Measurements from ENCODE around the gene LTF.

The LTF gene

DNA sequence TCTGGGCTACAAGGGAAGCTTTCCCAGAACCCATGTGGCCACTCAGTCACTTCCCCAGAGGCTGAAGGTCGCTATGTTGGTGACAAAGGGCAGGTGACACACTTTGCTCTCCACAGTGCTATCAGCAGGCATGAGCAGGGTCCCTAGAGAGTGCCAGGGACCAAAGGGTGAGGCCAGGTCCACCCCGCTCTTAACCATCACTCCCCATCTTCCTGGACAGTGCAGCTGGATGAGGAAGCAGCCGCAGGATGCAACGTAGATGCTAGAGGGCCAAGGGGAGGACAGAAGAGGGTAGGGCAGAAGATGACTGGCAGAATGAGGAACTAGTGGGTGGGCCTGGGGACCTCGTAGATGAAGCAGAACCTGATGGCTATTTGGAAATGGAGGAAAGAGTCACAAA, 13.6 kb upstream of the LTF start:
- no peak overlapping the region for H4K8ac ChIP-seq (ENCODE audit: low read depth, low read length)
- H3K4me2 ChIP-seq (ENCODE audit: low read length) = no peak overlapping the region
- H3K27ac ChIP-seq (ENCODE audit: low read depth, low read length) = no peak overlapping the region
- no peak overlapping the region for H4K5ac ChIP-seq (ENCODE audit: low read length)
- no peak overlapping the region for H2AK5ac ChIP-seq (ENCODE audit: low read length)
- H3K4me1 ChIP-seq (ENCODE audit: control insufficient read depth, low read depth, low read length) = no peaks in the 10 kb centered on the region
- H3K36me3 ChIP-seq (ENCODE audit: control insufficient read depth, insufficient read depth, low read length) = no peaks in the 10 kb centered on the region
- no CpG with 5 or more reads among the region's 5 CpGs for WGBS (ENCODE audit: extremely low coverage, insufficient coverage, low lambda C conversion rate)
- H2BK120ac ChIP-seq (ENCODE audit: low read depth, low read length) = no peak overlapping the region
- H3K4ac ChIP-seq (ENCODE audit: low read depth, low read length) = no peak overlapping the region
- no peak overlapping the region for H3K9ac ChIP-seq (ENCODE audit: low read length)
- H3K18ac ChIP-seq (ENCODE audit: low read length) = no peak overlapping the region
- DNase-seq = no peak
- no peaks in the 10 kb centered on the region for H3K27me3 ChIP-seq (ENCODE audit: insufficient read depth, low read length, poor library complexity)
- H3K56ac ChIP-seq (ENCODE audit: low read length) = no peak overlapping the region
- no peaks in the 10 kb centered on the region for H3K79me2 ChIP-seq (ENCODE audit: control insufficient read depth, insufficient read depth, low read length)
- no peaks in the 10 kb centered on the region for H3K79me1 ChIP-seq (ENCODE audit: low read length)
- no peak overlapping the region for H3K23ac ChIP-seq (ENCODE audit: low read length)
- no peak overlapping the region for H2BK5ac ChIP-seq (ENCODE audit: low read length)
- no peak overlapping the region for H2BK15ac ChIP-seq (replicated peaks; ENCODE audit: low read depth)
- no peak overlapping the region for H3K4me3 ChIP-seq (ENCODE audit: low read length)

DNA sequence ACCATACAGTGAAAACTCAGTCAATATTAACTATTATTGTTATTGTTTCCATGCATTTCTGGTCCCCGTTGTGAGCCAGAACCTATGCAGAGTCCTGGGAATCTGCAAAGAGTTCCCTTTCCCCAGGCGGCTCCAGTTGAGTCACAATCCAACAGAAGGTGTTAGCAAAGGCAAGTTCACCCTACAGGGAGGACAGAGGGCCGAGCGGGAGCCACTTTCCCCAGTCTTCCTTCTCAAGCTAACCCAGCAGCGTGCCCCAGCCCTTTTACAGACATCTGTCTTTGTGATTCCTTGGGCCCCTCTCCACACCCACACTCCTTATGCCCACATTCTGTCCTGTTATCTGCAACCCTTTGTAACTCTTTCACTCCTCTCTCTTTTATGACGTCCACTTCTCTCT, 13.1 kb upstream of the LTF start:
- H3K79me1 ChIP-seq (ENCODE audit: low read length) = no peaks in the 10 kb centered on the region
- DNase-seq = no peak
- no peak overlapping the region for H3K4me3 ChIP-seq (ENCODE audit: low read length)
- H2BK5ac ChIP-seq (ENCODE audit: low read length) = no peak overlapping the region
- no peak overlapping the region for H3K27ac ChIP-seq (ENCODE audit: low read depth, low read length)
- no peak overlapping the region for H3K9ac ChIP-seq (ENCODE audit: low read length)
- H4K5ac ChIP-seq (ENCODE audit: low read length) = no peak overlapping the region
- no peak overlapping the region for H4K8ac ChIP-seq (ENCODE audit: low read depth, low read length)
- WGBS (ENCODE audit: extremely low coverage, insufficient coverage, low lambda C conversion rate) = no CpG with 5 or more reads among the region's 6 CpGs
- H3K4me1 ChIP-seq (ENCODE audit: control insufficient read depth, low read depth, low read length) = no peaks in the 10 kb centered on the region
- no peak overlapping the region for H3K4me2 ChIP-seq (ENCODE audit: low read length)
- no peak overlapping the region for H3K4ac ChIP-seq (ENCODE audit: low read depth, low read length)
- H2BK15ac ChIP-seq (replicated peaks; ENCODE audit: low read depth) = no peak overlapping the region
- no peak overlapping the region for H3K18ac ChIP-seq (ENCODE audit: low read length)
- H3K23ac ChIP-seq (ENCODE audit: low read length) = no peak overlapping the region
- no peaks in the 10 kb centered on the region for H3K36me3 ChIP-seq (ENCODE audit: control insufficient read depth, insufficient read depth, low read length)
- H3K79me2 ChIP-seq (ENCODE audit: control insufficient read depth, insufficient read depth, low read length) = no peaks in the 10 kb centered on the region
- H3K56ac ChIP-seq (ENCODE audit: low read length) = no peak overlapping the region
- no peaks in the 10 kb centered on the region for H3K27me3 ChIP-seq (ENCODE audit: insufficient read depth, low read length, poor library complexity)
- no peak overlapping the region for H2AK5ac ChIP-seq (ENCODE audit: low read length)
- no peak overlapping the region for H2BK120ac ChIP-seq (ENCODE audit: low read depth, low read length)

DNA sequence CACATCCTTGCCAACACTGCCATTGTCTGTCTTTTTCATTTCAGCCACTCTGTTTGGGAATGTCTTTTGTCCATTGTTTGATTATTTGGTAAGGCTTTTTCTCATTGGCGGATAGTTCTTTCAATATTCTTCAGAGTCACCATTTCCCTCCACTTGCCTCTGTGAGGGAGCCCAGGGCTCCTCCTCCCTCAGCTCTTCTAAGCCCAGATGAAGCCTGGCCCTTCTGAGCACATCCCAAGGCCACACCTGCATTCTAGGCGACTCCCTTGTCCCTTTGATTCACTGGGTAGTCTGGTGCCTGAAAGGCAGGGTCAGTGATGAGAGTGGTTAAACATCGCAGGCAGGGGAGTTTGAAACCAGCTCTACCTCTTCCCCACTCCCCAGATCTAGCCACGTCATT, 12.4 kb upstream of the LTF start:
- no CpG with 5 or more reads among the region's 4 CpGs for WGBS (ENCODE audit: extremely low coverage, insufficient coverage, low lambda C conversion rate)
- Histone ChIP-seq H3K4me1 (ENCODE audit: control insufficient read depth, low read depth, low read length) (no peaks in the 10 kb centered on the region), H3K36me3 (ENCODE audit: control insufficient read depth, insufficient read depth, low read length) (no peaks in the 10 kb centered on the region), H4K8ac (ENCODE audit: low read depth, low read length) (no peak overlapping the region), H3K18ac (ENCODE audit: low read length) (no peak overlapping the region), H4K5ac (ENCODE audit: low read length) (no peak overlapping the region), H2BK15ac (replicated peaks; ENCODE audit: low read depth) (no peak overlapping the region), H3K27me3 (ENCODE audit: insufficient read depth, low read length, poor library complexity) (no peaks in the 10 kb centered on the region), H3K79me1 (ENCODE audit: low read length) (no peaks in the 10 kb centered on the region), H3K23ac (ENCODE audit: low read length) (no peak overlapping the region), H3K79me2 (ENCODE audit: control insufficient read depth, insufficient read depth, low read length) (no peaks in the 10 kb centered on the region), H3K4me2 (ENCODE audit: low read length) (no peak overlapping the region), H3K27ac (ENCODE audit: low read depth, low read length) (no peak overlapping the region), H3K4me3 (ENCODE audit: low read length) (no peak overlapping the region), H2BK120ac (ENCODE audit: low read depth, low read length) (no peak overlapping the region), H3K9ac (ENCODE audit: low read length) (no peak overlapping the region), H2AK5ac (ENCODE audit: low read length) (no peak overlapping the region), H2BK5ac (ENCODE audit: low read length) (no peak overlapping the region), H3K56ac (ENCODE audit: low read length) (no peak overlapping the region), H3K4ac (ENCODE audit: low read depth, low read length) (no peak overlapping the region)
- DNase-seq = no peak

DNA sequence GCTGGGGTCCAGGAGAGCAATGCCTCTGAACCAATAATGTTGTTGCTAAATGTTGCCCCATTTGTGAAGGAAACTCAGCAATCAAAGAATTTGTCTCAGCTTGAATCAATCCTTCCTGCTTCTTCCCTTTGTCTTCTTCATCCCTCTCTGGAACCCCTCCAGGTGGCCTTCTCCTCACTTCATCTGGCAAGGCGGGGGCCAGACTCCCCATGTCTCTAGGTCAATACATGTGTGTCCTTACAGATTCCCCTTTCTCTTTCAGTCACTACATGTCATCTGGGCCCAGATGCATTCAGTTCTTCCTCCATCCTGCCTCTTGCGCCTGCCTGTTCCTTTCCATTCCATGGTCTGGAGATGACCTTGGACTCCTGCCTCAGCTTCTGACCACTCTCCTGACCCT, 8.0 kb upstream of the LTF start:
- Histone ChIP-seq H4K5ac (ENCODE audit: low read length) (no peak overlapping the region), H3K23ac (ENCODE audit: low read length) (no peak overlapping the region), H3K4me1 (ENCODE audit: control insufficient read depth, low read depth, low read length) (no peaks in the 10 kb centered on the region), H3K27ac (ENCODE audit: low read depth, low read length) (no peak overlapping the region), H3K18ac (ENCODE audit: low read length) (no peak overlapping the region), H3K79me2 (ENCODE audit: control insufficient read depth, insufficient read depth, low read length) (no peaks in the 10 kb centered on the region), H3K79me1 (ENCODE audit: low read length) (no peaks in the 10 kb centered on the region), H3K4me2 (ENCODE audit: low read length) (no peak overlapping the region), H3K56ac (ENCODE audit: low read length) (no peak overlapping the region), H2AK5ac (ENCODE audit: low read length) (no peak overlapping the region), H2BK5ac (ENCODE audit: low read length) (no peak overlapping the region), H3K36me3 (ENCODE audit: control insufficient read depth, insufficient read depth, low read length) (no peaks in the 10 kb centered on the region), H2BK15ac (replicated peaks; ENCODE audit: low read depth) (no peak overlapping the region), H2BK120ac (ENCODE audit: low read depth, low read length) (no peak overlapping the region), H4K8ac (ENCODE audit: low read depth, low read length) (no peak overlapping the region), H3K9ac (ENCODE audit: low read length) (no peak overlapping the region), H3K27me3 (ENCODE audit: insufficient read depth, low read length, poor library complexity) (no peaks in the 10 kb centered on the region), H3K4ac (ENCODE audit: low read depth, low read length) (no peak overlapping the region), H3K4me3 (ENCODE audit: low read length) (no peak overlapping the region)
- no peak for DNase-seq
- WGBS (ENCODE audit: extremely low coverage, insufficient coverage, low lambda C conversion rate) = no CpG with 5 or more reads among the region's 2 CpGs

DNA sequence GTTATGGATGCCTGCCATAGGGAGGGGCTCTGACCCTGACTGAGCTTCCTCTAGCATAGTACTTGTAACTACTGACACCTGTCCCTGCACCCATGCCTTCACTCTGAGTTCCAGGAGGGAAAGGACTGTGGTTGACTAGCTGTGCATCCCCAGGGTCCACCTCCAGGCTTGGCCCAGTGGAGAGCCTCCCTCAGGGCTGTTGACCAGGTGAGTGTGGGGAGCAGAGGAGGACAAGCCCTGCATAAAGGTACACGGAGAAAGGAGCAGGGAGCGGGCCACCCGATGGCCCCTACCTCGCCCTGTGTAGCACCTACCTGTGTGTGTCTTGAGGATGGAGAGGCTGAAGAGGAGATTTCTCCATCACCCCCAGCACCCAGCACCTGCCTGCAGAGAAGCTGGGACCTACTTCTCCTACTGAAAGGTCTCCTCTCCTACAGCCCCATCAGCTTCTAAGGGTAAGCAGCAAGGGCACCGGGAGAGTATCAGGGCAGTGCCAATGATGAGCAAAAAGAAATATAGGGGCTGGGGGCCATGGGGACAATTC, 6.7 kb upstream of the LTF start:
- WGBS (ENCODE audit: extremely low coverage, insufficient coverage, low lambda C conversion rate) = no CpG with 5 or more reads among the region's 5 CpGs
- no peak for DNase-seq
- no peak overlapping the region for H3K18ac ChIP-seq (ENCODE audit: low read length)

DNA sequence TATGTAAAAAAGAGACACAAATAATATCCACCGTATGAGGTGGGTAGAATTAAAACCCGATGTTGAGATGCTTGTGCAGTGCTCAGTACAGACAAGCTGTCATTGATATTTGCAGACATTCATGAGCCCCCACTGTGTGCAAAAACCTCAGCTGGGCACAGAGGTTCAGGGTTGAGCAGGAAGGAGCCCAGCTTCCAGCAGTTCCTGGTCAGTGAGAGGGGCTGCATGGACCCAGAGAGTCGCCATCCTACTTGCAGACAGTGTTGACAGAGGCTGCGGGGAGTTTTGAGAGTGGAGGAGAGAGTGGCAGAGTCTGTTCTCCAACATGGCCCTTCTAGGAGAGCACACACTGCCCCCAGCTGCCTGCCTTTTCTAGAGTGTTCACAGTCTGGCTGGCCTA, 6.1 kb upstream of the LTF start:
- H4K5ac ChIP-seq (ENCODE audit: low read length) = no peak overlapping the region
- WGBS (ENCODE audit: extremely low coverage, insufficient coverage, low lambda C conversion rate) = no CpG with 5 or more reads among the region's 4 CpGs

More for the DNA sequence above, 6.7 kb upstream of the LTF start:
- Histone ChIP-seq H3K27me3 (ENCODE audit: insufficient read depth, low read length, poor library complexity) (no peaks in the 10 kb centered on the region), H2AK5ac (ENCODE audit: low read length) (no peak overlapping the region), H2BK120ac (ENCODE audit: low read depth, low read length) (no peak overlapping the region), H3K23ac (ENCODE audit: low read length) (no peak overlapping the region), H3K4me2 (ENCODE audit: low read length) (no peak overlapping the region), H3K79me2 (ENCODE audit: control insufficient read depth, insufficient read depth, low read length) (no peaks in the 10 kb centered on the region), H4K8ac (ENCODE audit: low read depth, low read length) (no peak overlapping the region), H3K4me3 (ENCODE audit: low read length) (no peak overlapping the region), H3K56ac (ENCODE audit: low read length) (no peak overlapping the region), H4K5ac (ENCODE audit: low read length) (no peak overlapping the region), H3K79me1 (ENCODE audit: low read length) (no peaks in the 10 kb centered on the region), H3K4ac (ENCODE audit: low read depth, low read length) (no peak overlapping the region), H3K36me3 (ENCODE audit: control insufficient read depth, insufficient read depth, low read length) (no peaks in the 10 kb centered on the region), H3K4me1 (ENCODE audit: control insufficient read depth, low read depth, low read length) (no peaks in the 10 kb centered on the region), H3K27ac (ENCODE audit: low read depth, low read length) (no peak overlapping the region), H2BK5ac (ENCODE audit: low read length) (no peak overlapping the region), H2BK15ac (replicated peaks; ENCODE audit: low read depth) (no peak overlapping the region), H3K9ac (ENCODE audit: low read length) (no peak overlapping the region)

More for the DNA sequence above, 6.1 kb upstream of the LTF start:
- no peak for DNase-seq
- Histone ChIP-seq H4K8ac (ENCODE audit: low read depth, low read length) (no peak overlapping the region), H3K4me1 (ENCODE audit: control insufficient read depth, low read depth, low read length) (no peaks in the 10 kb centered on the region), H2BK15ac (replicated peaks; ENCODE audit: low read depth) (no peak overlapping the region), H3K4me2 (ENCODE audit: low read length) (no peak overlapping the region), H3K79me1 (ENCODE audit: low read length) (no peaks in the 10 kb centered on the region), H2BK5ac (ENCODE audit: low read length) (no peak overlapping the region), H3K9ac (ENCODE audit: low read length) (no peak overlapping the region), H3K18ac (ENCODE audit: low read length) (no peak overlapping the region), H3K4me3 (ENCODE audit: low read length) (no peak overlapping the region), H3K36me3 (ENCODE audit: control insufficient read depth, insufficient read depth, low read length) (no peaks in the 10 kb centered on the region), H2BK120ac (ENCODE audit: low read depth, low read length) (no peak overlapping the region), H3K56ac (ENCODE audit: low read length) (no peak overlapping the region), H2AK5ac (ENCODE audit: low read length) (no peak overlapping the region), H3K79me2 (ENCODE audit: control insufficient read depth, insufficient read depth, low read length) (no peaks in the 10 kb centered on the region), H3K27me3 (ENCODE audit: insufficient read depth, low read length, poor library complexity) (no peaks in the 10 kb centered on the region), H3K4ac (ENCODE audit: low read depth, low read length) (no peak overlapping the region), H3K27ac (ENCODE audit: low read depth, low read length) (no peak overlapping the region), H3K23ac (ENCODE audit: low read length) (no peak overlapping the region)

All from mesendoderm (in vitro differentiated cells).